ENCODE data around the gene NSD2. TPM values are rescaled to one million over a fixed set of nuclear protein-coding genes. Genes with fewer than 3 reads are reported as not detected.

The NSD2 gene
- 12.5 and 12.9 TPM in 2 replicates for polyA plus RNA-seq

DNA sequence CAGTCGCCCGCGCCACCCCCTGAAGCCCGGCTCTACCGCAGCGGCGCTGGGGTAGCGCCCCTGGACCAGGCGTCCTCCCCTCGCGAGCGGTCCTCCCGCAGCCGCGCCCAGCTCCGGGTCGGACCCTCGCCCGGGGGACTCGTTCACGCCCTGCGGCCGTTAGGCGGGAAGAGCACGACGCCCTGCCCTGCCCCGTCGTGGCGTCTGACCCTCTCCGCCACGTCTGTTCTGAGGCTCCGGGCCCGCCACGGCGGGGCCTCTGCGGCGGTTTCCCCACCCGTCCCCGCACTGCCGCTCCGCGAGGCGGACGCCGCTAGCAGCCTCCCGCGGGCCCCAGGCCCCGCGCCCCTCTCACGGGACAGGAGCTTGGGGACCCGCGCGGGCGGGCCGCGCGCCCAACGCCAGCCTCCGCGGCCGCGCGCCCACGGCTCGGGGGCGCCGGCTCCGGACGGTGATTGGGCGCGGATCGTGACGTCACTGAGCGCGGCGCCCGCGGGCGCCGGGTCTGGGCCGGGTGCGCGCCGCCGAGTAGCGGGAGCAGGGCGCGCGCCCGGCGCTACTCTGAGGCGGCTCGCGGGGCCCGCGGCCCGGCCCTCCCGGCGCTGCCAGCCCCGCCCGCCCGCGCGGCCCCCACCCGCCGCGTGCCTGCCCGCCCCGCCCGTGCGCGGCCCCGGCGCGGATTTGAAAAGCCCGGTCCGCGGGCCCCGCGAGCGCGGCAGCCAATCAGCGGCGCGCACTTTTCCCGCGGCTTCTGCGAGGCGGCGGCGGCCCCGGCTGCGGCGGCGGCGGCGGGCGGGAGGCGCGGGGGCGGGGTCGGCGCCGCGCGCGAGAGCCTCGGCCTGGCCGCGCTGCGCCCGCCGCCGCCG, at the start of gene NSD2:
TSS of gene NSD2 (plus strand) at position 816 of the 866 bp plus-strand sequence. CDS start 29,262 bp downstream, outside the sequence.

DNA sequence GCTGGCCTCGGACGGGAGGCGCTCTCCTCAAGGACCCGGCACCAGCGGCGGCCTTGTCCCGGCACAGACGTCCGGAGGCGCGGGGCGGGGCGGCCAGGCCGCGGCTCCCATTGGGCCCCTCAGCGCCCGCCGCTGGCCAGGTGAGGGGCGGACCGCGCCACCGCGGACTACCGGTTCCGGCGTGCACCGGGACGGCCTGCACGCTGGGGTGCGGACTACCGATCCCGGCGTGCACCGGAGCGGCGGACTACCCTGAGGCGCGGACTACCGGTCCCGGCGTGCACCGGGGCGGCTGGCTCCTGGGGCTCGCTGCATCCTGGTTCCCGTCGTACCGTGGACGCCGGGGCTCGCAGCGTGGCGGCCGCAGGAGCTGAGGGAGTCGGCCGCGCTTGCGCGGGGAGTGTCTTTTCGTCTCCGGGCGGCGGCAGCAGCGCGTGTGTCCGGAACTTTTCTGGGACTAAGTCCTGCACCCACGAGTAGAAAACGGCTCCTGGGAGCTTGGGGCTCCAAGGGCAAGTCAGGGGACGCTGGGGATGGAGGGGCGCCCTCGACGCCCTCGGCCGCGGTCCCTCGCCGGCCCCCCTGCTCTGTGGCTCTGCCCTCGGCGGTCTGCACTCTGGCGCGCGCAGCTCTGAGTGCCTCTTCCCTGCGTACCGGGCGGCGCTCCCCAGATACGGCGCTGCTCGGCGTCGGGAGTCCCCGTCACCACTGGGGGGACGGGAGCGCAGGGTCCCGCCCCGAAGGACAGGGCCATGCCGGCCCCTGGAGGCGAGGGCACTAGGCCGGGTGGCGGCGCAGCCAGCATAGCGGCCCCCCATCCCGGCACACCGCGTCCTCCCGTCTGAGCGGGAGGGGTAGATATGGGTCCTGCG, 14.9 kb upstream of the NSD2 start, which contains the start of gene LETM1:
TSS of gene LETM1 (minus strand) at position 86 of the 872 bp plus-strand sequence. CDS start 206 bp downstream, outside the sequence.

DNA sequence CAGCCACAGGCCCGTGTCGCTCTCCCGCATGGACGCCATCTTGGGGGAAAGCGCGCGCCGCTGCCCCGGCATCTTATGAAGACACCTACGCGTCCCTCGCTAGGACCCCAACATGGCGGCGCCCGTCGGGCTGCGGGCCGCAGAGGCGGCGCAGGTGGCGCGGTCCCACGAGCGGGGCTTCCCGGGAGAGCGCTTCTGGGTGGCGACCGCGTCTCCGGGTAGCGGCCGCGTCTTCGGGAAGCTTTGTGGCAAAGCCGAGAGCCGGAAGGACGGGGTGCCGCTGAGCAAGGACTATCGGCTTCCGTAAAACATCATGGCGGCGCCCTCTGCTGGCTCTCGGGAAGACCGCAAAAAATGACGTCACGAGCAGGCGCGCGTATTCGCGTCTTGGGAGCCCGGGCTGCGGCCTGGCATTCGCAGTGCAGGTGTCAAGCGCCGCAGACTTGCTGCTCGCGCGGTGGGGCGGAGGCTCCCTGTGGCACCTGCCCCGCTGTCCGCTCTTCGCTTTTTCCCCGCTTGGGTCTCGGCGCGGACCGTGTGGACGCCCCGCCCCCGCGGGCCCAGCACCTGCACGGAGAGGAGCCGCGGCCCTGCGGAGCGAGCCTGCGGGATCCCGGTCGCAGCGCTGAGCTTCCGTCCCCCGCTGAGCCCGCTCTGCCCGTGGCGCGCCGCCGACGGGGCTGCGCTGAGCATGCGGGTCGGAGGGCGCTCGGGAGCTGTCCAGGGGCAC, 137.9 kb downstream of the NSD2 start, which contains the start of gene NELFA:
TSS of gene NELFA (minus strand) at position 54 of the 730 bp plus-strand sequence. CDS start at position 39, 15 bp downstream.

Other genes starting within 250 kb of the NSD2 start
- gene FAM53A, start 187.1 kb upstream of the NSD2 start, polyA plus RNA-seq: not detected in 2 replicates
- gene SLBP, start 159.1 kb upstream of the NSD2 start, polyA plus RNA-seq: 61.5 and 65.0 TPM in 2 replicates
- 1.1 and 2.3 TPM in 2 replicates for gene TMEM129, start 150.1 kb upstream of the NSD2 start, polyA plus RNA-seq
- gene TACC3, start 149.9 kb upstream of the NSD2 start, polyA plus RNA-seq: 0.32 TPM in 1 of 2 replicates, not detected in the other
- 1.1 and 2.1 TPM in 2 replicates for gene FGFR3, start 78.1 kb upstream of the NSD2 start, polyA plus RNA-seq
- gene LETM1, start 15.2 kb upstream of the NSD2 start, polyA plus RNA-seq: 5.6 and 9.3 TPM in 2 replicates
- gene NELFA, start 137.6 kb downstream of the NSD2 start, polyA plus RNA-seq: 3.6 and 4.1 TPM in 2 replicates
- gene NAT8L, start 187.9 kb downstream of the NSD2 start, polyA plus RNA-seq: 3.7 and 6.3 TPM in 2 replicates

Data from Purkinje cell (primary cell).